ENCODE results near the gene SAG. TPM values are rescaled to one million over a fixed set of nuclear protein-coding genes. Genes with fewer than 3 reads are reported as not detected.
A peak's percentile ranks its signal among the peaks of the same experiment; 100 is the strongest.

Gene SAG
- 0.32 TPM in 1 of 2 replicates, not detected in the other for total RNA-seq (2014; rRNA removed; shearing (Covaris generic))
- not detected in 2 replicates for total RNA-seq (2022)
- Bru-seq, nascent RNA = percentile 4 among the genes with signal in this experiment
- percentile 4 among the genes with signal in this experiment for BruChase-seq, experiment 1, labeled RNA remaining after a 6-hour chase
- BruChase-seq, experiment 2, labeled RNA remaining after a 2-hour chase = not detected
- long read RNA-seq = 0 reads

- CTCF ChIA-PET (ENCODE audit: unreplicated experiment) = no interaction called here
- intact Hi-C loops (cut with micrococcal nuclease; ENCODE audit: unreplicated experiment) = no loop called here
- Histone ChIP-seq H3K79me2 (ENCODE audit: insufficient read depth, low read depth, low read length) (no peaks in the 10 kb centered on the region), H3K9me2 (ENCODE audit: insufficient read depth, low read length) (no peaks in the 10 kb centered on the region), H2AFZ (ENCODE audit: low read length) (no peak within 1 kb of the TSS), H3K4me2 (ENCODE audit: low read length) (no peak within 1 kb of the TSS), H3K27ac (ENCODE audit: low read depth, low read length, poor library complexity, severe bottlenecking) (no peak within 1 kb of the TSS), H3K9me3 (ENCODE audit: low read length) (no peaks in the 10 kb centered on the region), H3K36me3 (ENCODE audit: insufficient read depth, low read length) (no peaks in the 10 kb centered on the region), H4K20me1 (ENCODE audit: insufficient read depth, low read length) (no peaks in the 10 kb centered on the region), H3K4me1 (ENCODE audit: insufficient read depth, low read length, poor library complexity, severe bottlenecking) (no peaks in the 10 kb centered on the region), H3K4me3 (ENCODE audit: low read depth, low read length, poor library complexity, severe bottlenecking) (no peak within 1 kb of the TSS)
- BruUV-seq (replicated peaks) = no TSS peak
- no peak for DNase-seq (ENCODE audit: low spot score)
- POLR2A ChIA-PET = interaction anchor here (0.5 kb wide), 1 partner anchor 59 kb away, joined by 3 read pairs; no protein-coding TSS in a partner anchor
- TF ChIP-seq EZH2phosphoT487 (IDR thresholded peaks at IDR 0.05; ENCODE audit: borderline replicate concordance, low read depth, low read length) (no peak), CTCF (conservative IDR thresholded peaks at IDR 0.05; ENCODE audit: low read length) (no peak)
Observed at GRCh38 chr2:233307565-233307964, at the start of gene SAG. Gene SAG, plus strand, starts transcription at chr2:233307816. Its CDS starts 1,374 bp downstream, at chr2:233309190.

- POLR2A ChIA-PET = interaction anchor here (0.6 to 1.4 kb wide), 2 partner anchors 13 to 294 kb away, joined by 3 to 6 read pairs; no protein-coding TSS in a partner anchor
Observed at GRCh38 chr2:233258211-233258610, 49.4 kb upstream of the SAG start.

More at GRCh38 chr2:233258211-233258610, 49.4 kb upstream of the SAG start:
- H3K9me2 ChIP-seq (ENCODE audit: insufficient read depth, low read length) = no peaks in the 10 kb centered on the region
- peaks cover 18% of the 10 kb centered on the region for H3K4me1 ChIP-seq (ENCODE audit: insufficient read depth, low read length, poor library complexity, severe bottlenecking)
- no peak overlapping the region for H3K27ac ChIP-seq (ENCODE audit: low read depth, low read length, poor library complexity, severe bottlenecking)
- H3K79me2 ChIP-seq (ENCODE audit: insufficient read depth, low read depth, low read length) = peaks cover 41% of the 10 kb centered on the region
- H3K9me3 ChIP-seq (ENCODE audit: low read length) = no peaks in the 10 kb centered on the region
- no peak overlapping the region for H3K4me3 ChIP-seq (ENCODE audit: low read depth, low read length, poor library complexity, severe bottlenecking)
- no peak overlapping the region for H2AFZ ChIP-seq (ENCODE audit: low read length)
- intact Hi-C loops (cut with micrococcal nuclease; ENCODE audit: unreplicated experiment) = loop anchor here (5.0 kb wide), 1 partner anchor 184 kb away; no protein-coding TSS in a partner anchor
- no peak overlapping the region for H3K4me2 ChIP-seq (ENCODE audit: low read length)
- H3K36me3 ChIP-seq (ENCODE audit: insufficient read depth, low read length) = peaks cover 92% of the 10 kb centered on the region
- CTCF ChIA-PET (ENCODE audit: unreplicated experiment) = no interaction called here
- no peak for TF ChIP-seq CTCF (conservative IDR thresholded peaks at IDR 0.05; ENCODE audit: low read length)
- no peak for TF ChIP-seq EZH2phosphoT487 (IDR thresholded peaks at IDR 0.05; ENCODE audit: borderline replicate concordance, low read depth, low read length)
- DNase-seq (ENCODE audit: low spot score) = no peak
- peaks cover 12% of the 10 kb centered on the region; the same call in 1 of the 2 replicates for H4K20me1 ChIP-seq (ENCODE audit: insufficient read depth, low read length)
- BruUV-seq (replicated peaks) = no TSS peak

All from OCI-LY7 (cell line).